HCT116 (cell line): ENCODE data around the gene COMMD10. TPM values are rescaled to one million over a fixed set of nuclear protein-coding genes. Genes with fewer than 3 reads are reported as not detected.

ENCODE experiments used
- ATAC-seq: fragments of 200-7000 bp; cut with Tn5 transposase; 2 replicates; pipeline ENCODE4 v1.9.1; 2020; ENCODE audit warnings: mild to moderate bottlenecking, moderate library complexity
- BruUV-seq: library from RNA; stranded (reverse); fragments of 400-500 nt; replicated peaks from 2 replicates; lab custom pipeline; 2021; lab: Mats Ljungman, UMichigan
- CTCF ChIA-PET: fragments of 300-600 bp; sonication (Branson Sonifier 250); formaldehyde crosslinking; loops from one replicate; lab custom pipeline; 2021; ENCODE audit warnings: antibody characterized with exemption; lab: Charles Lee
- POLR2A ChIA-PET: fragments of 300-600, 350-600 bp; sonication (Branson Sonifier 250); formaldehyde crosslinking; loops from one replicate; lab custom pipeline; 2021; ENCODE audit warnings: antibody characterized with exemption; lab: Charles Lee
- RAD21 ChIA-PET, 2 experiments: fragments of 300-600 bp; sonication (Branson Sonifier 250); formaldehyde crosslinking; loops; one replicate each; lab custom pipeline; 2023; ENCODE audit warnings: low total read pairs in 2 of 2; ENCODE audit not compliant: uncharacterized antibody in 2 of 2, unreplicated experiment in 2 of 2, low non-redundant PET in 1 of 2; lab: Charles Lee
- DNase-seq: peaks from one replicate; pipeline ENCODE4 v3.0.0-alpha.2; 2010; ENCODE audit warnings: low read depth, low spot score
- H2AFZ ChIP-seq: fragments of 200-600 bp; shearing (Covaris generic), sonication (generic); 2 replicates; pipeline ENCODE4 v1.6.1; 2017; ENCODE audit warnings: low read depth, mixed run types, mixed read lengths, antibody characterized with exemption, low read length; ENCODE audit not compliant: poor library complexity, severe bottlenecking
- H3K27ac ChIP-seq: 2 replicates; pipeline ENCODE4 v1.5.1; 2012; ENCODE audit warnings: low read depth, low read length
- H3K27me3 ChIP-seq: fragments of 200-600 bp; sonication (generic); 2 replicates; pipeline ENCODE4 v1.6.1; 2016; ENCODE audit warnings: mixed run types, low read length, mixed read lengths; ENCODE audit not compliant: insufficient read depth
- H3K36me3 ChIP-seq, 2 experiments: fragments of 200-500 bp in 1 of 2; fragments of 200-600 bp in 1 of 2; sonication (Bioruptor generic) in 1 of 2; sonication (generic) in 1 of 2; 2 replicates each; pipeline versions ENCODE4 v1.5.1 to v1.6.1; 2014 to 2016; ENCODE audit warnings: low read length in 2 of 2, inconsistent platforms in 1 of 2, mixed read lengths in 1 of 2, mixed run types in 1 of 2; ENCODE audit not compliant: insufficient read depth in 2 of 2, control insufficient read depth in 1 of 2
- H3K4me1 ChIP-seq, 2 experiments: fragments of 200-600 bp in 1 of 2; sonication (generic) in 1 of 2; 2 replicates each; pipeline versions ENCODE4 v1.5.1 to v1.6.1; 2012 to 2017; ENCODE audit warnings: low read length in 2 of 2, inconsistent platforms in 1 of 2, mild to moderate bottlenecking in 1 of 2, mixed read lengths in 1 of 2, mixed run types in 1 of 2, moderate library complexity in 1 of 2; ENCODE audit not compliant: insufficient read depth in 2 of 2, control insufficient read depth in 1 of 2
- H3K4me2 ChIP-seq: fragments of 200-600 bp; sonication (generic); 2 replicates; pipeline ENCODE4 v1.6.1; 2017; ENCODE audit warnings: mixed run types, low read length, mixed read lengths
- H3K4me3 ChIP-seq, 2 experiments: fragments of 200-600 bp in 1 of 2; sonication (generic) in 1 of 2; replicated peaks in 1 of 2; 2 replicates each; pipeline ENCODE4 v1.5.1; 2011 to 2016; ENCODE audit warnings: low read length in 2 of 2, control low read depth in 1 of 2, low read depth in 1 of 2, mild to moderate bottlenecking in 1 of 2, mixed read lengths in 1 of 2, mixed run types in 1 of 2
- H3K79me2 ChIP-seq: fragments of 200-600 bp; sonication (generic); 2 replicates; pipeline ENCODE4 v1.6.1; 2017; ENCODE audit warnings: mild to moderate bottlenecking, mixed run types, low read length, moderate library complexity, mixed read lengths; ENCODE audit not compliant: insufficient read depth
- H3K9ac ChIP-seq: fragments of 200-600 bp; sonication (generic); 2 replicates; pipeline ENCODE4 v1.6.1; 2016; ENCODE audit warnings: low read length, mixed read lengths
- H3K9me2 ChIP-seq: fragments of 200-600 bp; sonication (generic), shearing (Covaris generic); 2 replicates; pipeline ENCODE4 v1.6.1; 2017; ENCODE audit warnings: mixed run types, mild to moderate bottlenecking, moderate library complexity; ENCODE audit not compliant: insufficient read depth
- H3K9me3 ChIP-seq, 2 experiments: fragments of 200-500 bp in 1 of 2; fragments of 200-600 bp in 1 of 2; sonication (Bioruptor generic) in 1 of 2; sonication (generic) in 1 of 2; 2 replicates each; pipeline ENCODE4 v1.6.1; 2014 to 2017; ENCODE audit warnings: low read length in 2 of 2, mixed read lengths in 2 of 2, inconsistent platforms in 1 of 2, low read depth in 1 of 2, mild to moderate bottlenecking in 1 of 2, mixed run types in 1 of 2, moderate library complexity in 1 of 2; ENCODE audit not compliant: control insufficient read depth in 1 of 2, insufficient read depth in 1 of 2
- H4K20me1 ChIP-seq: fragments of 200-600 bp; sonication (generic), shearing (Covaris generic); 2 replicates; pipeline ENCODE4 v1.6.1; 2017; ENCODE audit warnings: mixed run types, mild to moderate bottlenecking, moderate library complexity; ENCODE audit not compliant: insufficient read depth
- CBX3 ChIP-seq: IDR thresholded peaks from 2 replicates; pipeline ENCODE4 v1.6.1; 2012; ENCODE audit warnings: low read depth
- CEBPB ChIP-seq: IDR thresholded peaks from 2 replicates; pipeline ENCODE4 v1.6.1; 2012; ENCODE audit warnings: low read depth
- ELF1 ChIP-seq: IDR thresholded peaks from 2 replicates; pipeline ENCODE4 v1.6.1; 2012; ENCODE audit warnings: low read depth, borderline replicate concordance
- EZH2 ChIP-seq: fragments of 200-600 bp; sonication (generic); IDR thresholded peaks from 2 replicates; pipeline ENCODE4 v1.6.1; 2017; ENCODE audit warnings: antibody characterized with exemption, mixed run types
- EZH2phosphoT487 ChIP-seq: fragments of 200-600 bp; IDR thresholded peaks from 2 replicates; pipeline ENCODE4 v1.6.1; 2018; ENCODE audit warnings: antibody characterized with exemption, borderline replicate concordance
- FOSL1 ChIP-seq: IDR thresholded peaks from 2 replicates; pipeline ENCODE4 v1.6.1; 2012; ENCODE audit warnings: low read depth
- JUND ChIP-seq: IDR thresholded peaks from 2 replicates; pipeline ENCODE4 v1.6.1; 2012
- POLR2A ChIP-seq: IDR thresholded peaks from 2 replicates; pipeline ENCODE4 v1.7.0; 2011; ENCODE audit warnings: borderline replicate concordance; ENCODE audit not compliant: insufficient read depth, insufficient read length; ENCODE audit errors: extremely low read depth
- POLR2AphosphoS5 ChIP-seq: IDR thresholded peaks from 2 replicates; pipeline ENCODE4 v1.6.1; 2011; ENCODE audit warnings: mild to moderate bottlenecking, low read depth, low read length, moderate library complexity
- RAD21 ChIP-seq: IDR thresholded peaks from 2 replicates; pipeline ENCODE4 v1.6.1; 2012; ENCODE audit warnings: low read depth, mild to moderate bottlenecking
- REST ChIP-seq: IDR thresholded peaks from 2 replicates; pipeline ENCODE4 v1.6.1; 2012; ENCODE audit warnings: low read depth
- SIN3A ChIP-seq: IDR thresholded peaks from 2 replicates; pipeline ENCODE4 v1.6.1; 2012; ENCODE audit warnings: low read depth
- SP1 ChIP-seq: IDR thresholded peaks from 2 replicates; pipeline ENCODE4 v1.6.1; 2012; ENCODE audit warnings: low read depth
- SRF ChIP-seq: IDR thresholded peaks from 2 replicates; pipeline ENCODE4 v1.6.1; 2012; ENCODE audit warnings: low read depth
- TCF7L2 ChIP-seq: IDR thresholded peaks from 2 replicates; pipeline ENCODE4 v1.7.0; 2011; ENCODE audit warnings: borderline replicate concordance, inconsistent platforms; ENCODE audit not compliant: insufficient read depth, insufficient read length; ENCODE audit errors: extremely low read depth
- YY1 ChIP-seq: IDR thresholded peaks from 2 replicates; pipeline ENCODE4 v1.6.1; 2011; ENCODE audit warnings: low read length, low read depth, moderate library complexity, mild to moderate bottlenecking; ENCODE audit not compliant: insufficient replicate concordance; ENCODE audit errors: extremely low read depth
- ZBTB33 ChIP-seq: IDR thresholded peaks from 2 replicates; pipeline ENCODE4 v1.6.1; 2011; ENCODE audit warnings: mild to moderate bottlenecking, low read length, moderate library complexity; ENCODE audit not compliant: insufficient replicate concordance; ENCODE audit errors: extremely low read depth
- ZNF274 ChIP-seq: fragments of 200-500 bp; sonication (Bioruptor generic); IDR thresholded peaks from 2 replicates; pipeline ENCODE4 v1.6.1; 2014; ENCODE audit warnings: mild to moderate bottlenecking, low read depth, low read length, inconsistent platforms
- intact Hi-C: fragments of 100-400 bp; cut with micrococcal nuclease; formaldehyde crosslinking; loops from 2 replicates; pipeline ENCODE4 v1.10.0; 2022
- total RNA-seq: library from RNA; stranded (reverse); gene quantifications from one replicate; pipeline ENCODE4 v1.2.1, GENCODE V29; 2021; ENCODE audit not compliant: unreplicated experiment

Gene COMMD10
- total RNA-seq, 1 experiment from 2014 or later, result 35.3 TPM

- ATAC-seq (no peak), DNase-seq (no peak)
- ChIA-PET RAD21 (no interaction called here), CTCF (no interaction called here), POLR2A (no interaction called here)
- no peak overlapping the region for H3K9ac ChIP-seq
- TF ChIP-seq CEBPB (no peak), FOSL1 (no peak), POLR2AphosphoS5 (no peak), EZH2phosphoT487 (no peak), RAD21 (no peak), ELF1 (no peak), CBX3 (no peak), YY1 (no peak), SIN3A (no peak), ZNF274 (no peak), ZBTB33 (no peak), SRF (no peak), EZH2 (no peak), POLR2A (no peak), TCF7L2 (no peak), REST (no peak), JUND (no peak), SP1 (no peak)
- no peak overlapping the region for H3K4me2 ChIP-seq
- intact Hi-C loops, result no loop called here
- no TSS peak for BruUV-seq
- H3K27me3 ChIP-seq, result no peaks in the 10 kb centered on the region
- H3K9me2 ChIP-seq, result no peaks in the 10 kb centered on the region
- no peaks in the 10 kb centered on the region for H3K9me3 ChIP-seq
- H3K27ac ChIP-seq, result no peak overlapping the region
- no peaks in the 10 kb centered on the region for H4K20me1 ChIP-seq
- H3K4me1 ChIP-seq, result peaks cover 7 to 40% of the 10 kb centered on the region in 2 experiments
- H2AFZ ChIP-seq, result no peak overlapping the region
- no peak overlapping the region for H3K4me3 ChIP-seq
- H3K79me2 ChIP-seq, result peaks cover 71% of the 10 kb centered on the region
- peaks cover 2 to 17% of the 10 kb centered on the region in 2 experiments; a peak in 3 of 4 replicates for H3K36me3 ChIP-seq
These were observed 3.2 kb downstream of the COMMD10 start for GRCh38 chr5:116088062-116088461.
